GM19397 (cell line): ENCODE data around the gene CIAO1.
"Not testable (repeated sequence)": the region's sequence is repeated elsewhere in the genome, so short reads cannot be mapped to it uniquely, and the experiment has no call there.

Experiments
- ATAC-seq: cut with Tn5 transposase; IDR thresholded peaks from one replicate; pipeline ENCODE4 v1.9.1; 2021; ENCODE audit warnings: mild to moderate bottlenecking, moderate library complexity; ENCODE audit not compliant: unreplicated experiment

Gene CIAO1

DNA sequence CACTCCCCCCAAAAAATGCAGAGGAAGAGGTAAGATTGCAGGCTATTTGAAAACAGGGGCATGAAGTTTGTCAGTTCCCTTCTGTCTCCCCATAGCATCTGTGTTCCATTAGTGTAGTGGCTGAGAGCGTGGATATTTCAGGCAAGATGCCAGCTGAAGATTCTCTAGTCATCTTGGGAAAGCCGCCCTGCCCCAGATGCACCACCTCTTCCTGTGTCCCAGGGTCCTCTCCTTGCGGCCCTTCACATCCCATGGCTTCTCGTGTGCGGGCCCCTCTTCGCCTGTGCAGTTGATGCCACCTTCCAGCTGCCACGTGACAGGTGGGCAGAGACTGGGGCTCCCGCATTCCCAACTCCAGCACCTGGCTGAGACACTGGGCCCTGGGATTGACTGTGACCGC is 16.4 kb upstream of the CIAO1 start:
- ATAC-seq: no peak

DNA sequence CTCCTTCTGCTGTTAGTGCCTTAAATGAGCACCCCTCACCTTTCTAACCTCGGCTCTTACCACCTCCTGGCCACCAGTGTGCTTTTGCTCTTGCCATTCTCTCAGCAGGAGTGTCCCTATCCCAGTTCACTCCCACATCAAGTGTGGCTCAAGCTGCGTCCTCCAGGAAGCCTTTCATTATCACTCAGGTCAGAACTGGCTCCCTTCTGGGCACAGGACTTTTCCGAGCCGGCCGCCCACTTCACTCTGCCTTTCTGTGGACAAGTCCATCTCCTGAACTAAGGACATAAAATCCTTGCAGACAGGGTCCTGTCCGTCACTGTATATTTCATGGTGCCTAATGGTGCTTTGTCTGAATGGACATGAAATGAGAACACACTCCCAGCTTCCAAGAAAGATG is 15.8 kb upstream of the CIAO1 start:
- no peak for ATAC-seq

DNA sequence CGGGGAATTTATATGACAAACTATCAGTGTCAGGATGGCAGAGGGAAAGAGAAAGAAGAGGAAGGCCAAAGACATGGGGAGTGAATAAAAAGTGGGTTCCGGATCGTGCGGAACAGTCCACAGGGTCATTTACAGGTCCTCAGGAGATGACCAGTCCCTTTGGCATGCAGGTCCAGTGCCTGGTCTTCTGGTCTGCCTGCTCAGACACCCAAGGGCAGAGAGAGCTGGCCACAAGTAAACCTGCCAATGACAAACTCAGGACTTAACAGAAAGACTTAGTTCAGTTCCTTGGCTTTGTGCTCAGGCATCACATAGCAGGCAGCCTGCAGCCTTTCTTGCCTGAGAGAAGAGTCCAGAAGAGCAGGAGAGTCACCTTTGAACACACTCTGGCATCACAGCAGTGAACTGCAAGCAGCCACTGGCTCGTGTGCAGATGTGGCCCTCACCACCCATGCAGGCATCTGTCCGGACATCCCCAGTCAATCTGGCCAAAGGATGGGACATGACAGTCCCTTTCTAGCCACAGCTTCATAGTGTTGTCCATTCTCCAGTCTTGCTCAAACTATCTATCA is 14.2 kb upstream of the CIAO1 start:
- ATAC-seq: no peak

DNA sequence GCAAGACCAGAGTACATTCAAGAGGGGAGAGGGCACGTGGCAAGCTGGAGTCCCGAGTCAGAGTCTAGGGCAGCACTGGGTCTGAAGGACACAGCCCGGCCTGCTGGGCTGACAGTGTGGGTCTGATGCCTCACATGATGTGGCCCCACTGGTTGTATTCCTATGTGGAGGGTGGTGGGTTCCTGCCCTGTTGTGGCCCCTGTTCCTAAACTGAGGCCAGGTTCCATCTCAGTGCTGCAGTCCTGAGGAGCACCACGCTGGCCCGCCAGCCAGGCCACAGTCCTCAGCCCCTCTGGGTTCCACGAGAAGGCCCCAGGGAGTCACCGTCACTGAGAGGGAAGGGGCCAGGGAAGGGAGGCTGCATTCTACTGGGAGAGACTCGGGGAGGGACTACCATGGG is 13.5 kb upstream of the CIAO1 start:
- no peak for ATAC-seq

DNA sequence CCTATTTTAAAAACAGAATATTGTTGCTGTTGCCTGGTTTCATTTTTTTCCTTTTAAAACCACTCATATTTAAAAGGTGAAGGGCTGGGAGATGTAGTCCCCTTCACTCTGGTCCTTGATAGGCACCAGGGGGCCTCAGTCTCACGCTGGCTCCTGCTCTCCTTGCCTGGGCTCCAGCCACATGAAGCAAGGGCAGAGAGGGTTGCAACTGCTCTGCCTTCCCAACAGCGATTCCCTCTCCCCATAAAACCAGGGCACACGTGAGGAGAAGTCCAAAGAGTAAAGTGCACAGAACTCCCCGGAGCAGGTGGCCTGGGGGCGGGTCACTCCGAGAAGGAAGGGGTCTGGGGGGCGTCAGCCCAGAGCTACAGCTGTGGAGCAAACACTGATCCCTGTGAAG is 13.0 kb upstream of the CIAO1 start:
- no peak for ATAC-seq

DNA sequence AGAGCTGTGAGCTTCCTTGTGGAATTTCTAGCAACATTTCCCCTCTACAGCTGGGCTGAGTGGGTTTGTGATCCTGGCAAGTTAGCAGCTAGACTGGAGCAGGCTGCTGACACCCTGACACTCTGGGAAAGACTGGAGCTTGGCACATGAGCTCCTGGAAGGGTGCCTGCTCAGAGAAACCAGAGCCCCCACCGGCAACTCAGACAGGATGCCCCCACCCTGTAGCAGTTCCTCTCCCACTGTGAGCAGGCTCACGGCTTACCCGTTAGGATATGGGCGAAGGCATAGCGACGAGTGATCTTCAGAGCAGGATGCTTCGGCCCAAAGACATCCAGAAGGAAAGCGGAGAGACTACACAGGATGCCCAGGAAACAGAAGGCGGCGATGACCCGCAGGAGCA is 11.5 kb upstream of the CIAO1 start:
- ATAC-seq: no peak

DNA sequence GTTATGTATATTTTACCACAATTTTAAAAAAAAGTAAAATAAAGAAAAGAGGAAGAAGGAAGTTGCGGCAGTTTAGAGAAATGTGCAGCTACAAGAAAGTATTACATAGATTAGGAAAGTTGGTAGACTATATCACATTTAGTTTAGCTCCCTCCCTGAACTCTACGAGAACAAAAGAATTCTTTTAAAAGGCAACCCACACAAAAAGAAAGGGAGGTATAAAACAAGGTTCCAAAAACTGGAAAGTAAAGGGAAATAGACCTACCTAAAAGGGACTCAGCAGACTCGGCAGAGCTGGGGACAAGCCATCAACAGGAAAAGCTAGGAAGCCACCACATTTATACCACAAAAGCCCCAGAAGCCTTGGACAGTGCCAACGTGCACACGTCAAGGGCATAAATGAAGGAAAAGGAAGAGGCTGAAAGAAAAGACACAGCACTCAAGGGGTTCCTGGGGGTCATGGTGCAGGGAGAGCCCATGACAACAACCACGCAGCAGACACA is 9.4 kb upstream of the CIAO1 start:
- ATAC-seq: no peak

DNA sequence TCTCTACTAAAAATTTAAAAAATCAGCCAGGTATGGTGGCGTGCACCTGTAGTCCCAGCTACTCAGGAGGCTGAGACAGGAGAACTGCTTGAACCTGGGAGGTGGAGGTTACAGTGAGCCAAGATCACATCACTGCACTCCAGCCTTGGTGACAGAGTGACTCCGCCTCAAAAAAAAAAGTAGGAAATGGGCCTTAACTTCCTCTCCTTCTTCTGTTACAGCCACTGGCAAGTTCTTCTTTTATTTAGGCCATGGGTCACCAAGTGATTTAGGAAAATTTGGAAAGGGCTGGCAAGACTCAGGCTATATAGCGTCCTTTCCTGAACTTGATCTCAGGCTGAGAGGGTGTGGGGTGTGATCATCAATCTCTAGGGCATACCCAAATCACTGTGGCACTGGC is 8.3 kb upstream of the CIAO1 start:
- ATAC-seq: not testable (repeated sequence)

DNA sequence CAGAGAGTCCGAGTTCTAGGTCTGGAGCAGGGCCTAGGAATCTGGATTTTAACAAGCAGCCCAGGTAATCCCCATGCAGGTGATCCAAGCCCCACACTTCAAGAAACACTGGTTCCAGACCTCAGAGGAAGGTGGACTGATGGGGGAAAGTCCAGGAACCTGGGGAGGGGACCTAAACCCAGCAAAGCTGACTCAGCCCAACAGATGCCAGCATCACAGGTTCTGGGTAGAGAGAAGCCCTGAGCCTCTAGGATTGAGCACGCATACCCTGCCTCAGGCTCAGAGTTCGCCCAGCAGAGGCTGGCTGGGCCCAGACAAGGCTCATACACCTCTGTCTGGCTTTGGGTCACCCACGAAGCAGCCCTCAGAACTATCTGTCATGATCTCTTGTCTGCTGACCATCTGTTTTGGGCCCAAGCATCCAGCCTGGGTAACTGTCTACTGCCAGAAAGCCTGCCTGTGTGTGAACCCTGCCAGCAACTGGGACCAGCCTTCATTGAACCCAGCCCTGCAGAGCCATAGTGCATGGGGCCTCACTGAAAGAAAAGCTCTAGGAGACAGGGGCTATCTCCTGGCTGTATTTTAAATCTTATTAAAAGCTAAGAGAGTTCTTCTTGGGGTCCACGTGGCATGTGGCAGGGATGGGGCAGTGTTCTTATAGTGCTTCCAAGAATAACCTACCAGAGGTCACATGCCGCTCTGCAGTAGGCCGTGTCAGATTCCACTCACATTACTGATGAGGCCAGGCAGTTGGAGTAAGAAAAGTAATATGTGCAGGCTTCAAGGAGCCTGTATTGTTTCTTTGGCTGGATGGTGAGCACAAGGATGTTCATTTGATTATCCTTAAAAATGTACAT is 7.6 kb upstream of the CIAO1 start:
- ATAC-seq: no peak

DNA sequence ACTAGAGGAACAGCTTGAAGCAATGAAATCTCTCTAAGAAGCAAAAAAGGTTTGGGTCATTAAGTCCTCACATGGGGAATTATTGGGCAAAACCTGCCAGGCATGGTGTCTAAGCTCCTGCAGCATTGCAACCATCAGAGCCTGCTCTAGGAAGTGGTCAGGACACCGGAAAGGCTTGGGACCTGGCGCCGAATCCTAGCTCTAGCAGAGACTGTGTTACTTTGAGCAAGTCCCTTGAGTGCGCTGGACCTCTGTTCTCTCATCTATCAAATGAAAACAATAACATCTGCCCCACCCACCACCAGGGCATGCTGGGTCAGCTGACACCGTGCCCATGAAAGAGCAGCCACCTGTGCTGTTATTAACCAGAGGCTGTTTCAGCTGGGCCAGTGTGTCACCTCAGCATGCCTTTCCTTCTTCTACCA is 6.5 kb upstream of the CIAO1 start:
- ATAC-seq: no peak

DNA sequence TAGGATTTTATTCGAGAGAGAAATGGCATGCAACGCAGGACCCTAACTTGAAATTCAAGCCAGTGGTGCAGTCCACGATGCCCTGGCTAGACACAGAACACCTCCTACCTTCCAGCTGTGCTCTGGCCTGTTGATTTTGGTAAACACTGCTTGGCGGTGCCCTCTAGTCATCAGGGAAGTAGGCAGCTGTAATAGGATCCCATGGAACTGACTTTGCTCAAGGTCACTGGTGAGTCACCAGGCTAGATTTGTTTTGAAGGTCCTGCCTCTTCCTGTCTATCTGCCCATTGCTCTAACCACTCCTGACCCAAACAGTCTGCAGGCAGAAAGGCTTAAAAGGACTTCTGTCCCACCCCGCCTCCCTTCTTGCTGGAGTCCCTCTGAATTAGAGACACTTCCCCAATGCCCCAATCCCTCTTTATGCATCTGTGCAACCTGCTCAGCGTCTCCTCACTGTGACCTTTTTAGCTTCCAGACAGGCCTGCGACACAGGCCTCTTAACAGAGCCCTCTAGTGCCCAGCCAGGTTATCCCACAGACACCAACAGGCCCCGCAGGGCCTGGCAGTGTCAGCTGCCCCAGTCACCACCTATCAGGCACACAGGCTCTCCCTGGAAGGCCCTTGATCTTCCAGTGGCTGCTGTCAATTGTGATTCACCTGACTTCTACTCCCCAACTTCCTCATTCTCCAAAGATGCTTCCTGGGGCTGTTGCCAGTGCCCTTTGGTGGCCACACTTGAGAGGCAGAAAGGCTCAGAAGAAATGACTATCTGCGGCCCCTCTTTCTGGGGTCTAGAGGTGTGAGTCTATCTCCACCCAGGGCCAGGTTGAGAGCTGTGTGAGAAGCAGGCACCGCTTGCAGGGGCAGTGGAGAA is 5.4 kb upstream of the CIAO1 start:
- no peak for ATAC-seq

DNA sequence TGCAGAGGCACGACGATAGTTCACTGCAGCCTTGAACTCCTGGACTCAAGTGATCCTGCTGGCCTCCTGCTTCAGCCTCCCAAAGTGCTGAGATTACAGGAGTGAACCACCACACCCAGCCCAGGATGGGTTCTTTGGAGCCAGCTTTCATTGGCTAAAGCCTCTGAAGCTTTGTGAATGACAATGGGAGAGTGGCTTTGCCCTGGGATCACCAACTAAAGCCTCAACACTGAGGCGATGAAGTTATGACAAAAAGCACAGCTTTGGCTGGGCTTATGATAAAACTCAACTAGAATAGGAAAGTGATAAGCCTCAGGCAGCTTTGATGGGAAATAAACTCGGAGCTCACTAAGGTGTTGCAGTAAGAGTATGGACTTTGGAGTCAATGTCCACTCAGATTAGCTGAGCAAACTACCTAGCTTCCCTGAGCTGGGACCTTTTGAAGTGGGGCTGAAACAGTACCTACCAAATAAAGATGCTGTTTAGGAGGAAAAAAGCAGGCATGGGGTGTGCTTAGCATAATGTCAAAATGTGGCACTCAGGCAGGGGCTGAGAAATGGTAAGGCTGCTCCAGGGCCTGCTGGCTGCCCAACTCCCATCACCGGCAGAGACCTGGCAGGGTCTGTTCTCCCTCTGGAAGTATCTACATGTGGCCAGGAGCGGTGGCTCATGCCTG is 4.6 kb upstream of the CIAO1 start:
- ATAC-seq: no peak

DNA sequence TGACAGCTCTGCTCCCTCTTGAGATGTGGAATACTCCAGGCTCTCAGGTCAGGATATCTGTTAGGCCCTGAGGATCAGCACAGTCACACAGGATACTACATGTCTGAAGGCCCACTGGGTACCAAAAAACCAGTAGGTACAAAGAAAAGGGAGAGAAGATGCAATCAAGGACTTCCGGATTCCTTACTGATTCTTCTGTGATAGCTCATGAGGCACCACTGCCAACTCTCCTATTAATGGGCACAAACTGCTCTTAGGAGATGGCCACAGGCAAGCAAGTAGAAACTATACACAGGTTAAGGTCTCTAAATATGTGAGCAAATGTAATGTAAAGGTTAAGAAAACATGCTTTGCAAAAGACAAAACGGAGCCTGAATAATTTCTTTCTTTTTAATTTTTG is 3.7 kb upstream of the CIAO1 start:
- ATAC-seq: no peak

DNA sequence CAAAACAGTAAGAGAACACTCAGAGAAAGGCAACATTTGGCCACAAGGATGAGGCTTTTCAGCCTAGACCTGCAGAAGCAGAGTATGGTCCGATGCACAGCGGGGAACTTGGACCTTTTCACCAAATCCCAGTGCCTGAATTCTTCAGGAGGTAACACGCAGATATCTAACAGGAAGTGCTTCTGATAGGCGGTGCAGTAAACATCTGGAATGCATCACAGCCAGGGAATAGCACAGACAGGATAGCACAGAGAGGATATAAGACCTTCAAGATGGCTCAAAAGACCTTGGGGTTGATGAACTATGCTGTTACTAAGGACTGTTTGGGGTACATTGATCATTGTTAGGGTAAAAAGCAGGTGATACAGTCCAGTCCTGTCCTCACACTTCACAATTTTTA is 1.9 kb upstream of the CIAO1 start:
- no peak for ATAC-seq

DNA sequence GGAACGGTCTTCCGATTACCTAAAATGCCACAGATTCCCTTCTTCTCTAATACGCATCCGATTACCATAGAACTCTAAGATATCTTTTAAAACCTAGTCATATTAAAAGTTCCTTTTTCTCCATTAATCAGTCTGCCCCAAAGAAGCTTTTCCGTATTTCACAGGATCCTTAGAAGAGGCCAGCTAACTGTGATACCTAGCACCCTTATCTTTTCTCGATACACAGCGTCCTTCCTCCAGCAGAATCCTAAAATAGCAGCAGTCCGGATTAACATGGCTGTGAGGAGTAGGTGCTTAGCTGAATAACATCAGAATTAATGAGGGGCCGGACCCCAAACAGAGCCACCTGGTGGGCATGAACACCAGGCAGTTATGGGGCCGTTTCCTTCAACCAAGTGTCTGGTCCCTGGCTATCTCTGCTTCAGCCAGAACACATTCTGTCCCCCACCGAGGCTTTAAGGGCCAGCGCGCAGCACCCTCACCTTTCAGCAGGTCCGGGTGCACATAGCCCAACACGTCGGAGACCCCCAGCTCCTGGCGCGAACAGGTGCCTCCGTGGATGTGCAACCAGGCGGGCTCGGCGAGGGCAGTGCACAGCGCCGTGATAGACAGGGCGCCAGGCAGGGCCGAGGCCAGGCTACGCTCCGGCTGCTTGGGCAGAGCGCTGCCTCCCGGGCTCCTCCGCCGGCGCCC is 1.2 kb upstream of the CIAO1 start:
- ATAC-seq: no peak

DNA sequence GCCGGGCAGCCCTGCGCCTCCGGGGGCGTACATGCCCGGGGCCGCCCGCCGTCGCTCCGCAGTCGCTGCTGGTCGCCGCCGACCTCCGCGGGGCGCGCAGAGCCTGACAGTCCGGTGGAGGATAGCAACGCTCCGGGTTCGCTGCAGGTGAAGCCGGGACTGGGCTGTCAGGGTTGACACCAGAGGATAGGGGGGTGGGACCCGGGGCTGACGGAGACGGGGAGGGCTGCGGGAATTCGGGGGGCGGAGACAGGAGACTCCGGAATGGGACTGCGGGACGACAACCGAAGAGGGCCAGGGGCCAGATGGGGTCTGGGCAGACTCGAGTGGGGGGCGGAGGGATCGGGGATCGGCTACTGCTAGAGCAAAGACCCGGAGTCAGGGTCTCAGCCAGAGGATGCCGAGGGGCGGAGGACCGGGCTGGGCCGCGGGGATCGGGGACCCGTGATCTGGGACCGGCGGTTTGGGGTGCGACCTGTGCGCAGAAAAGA is 631 bp upstream of the CIAO1 start:
- ATAC-seq: no peak

DNA sequence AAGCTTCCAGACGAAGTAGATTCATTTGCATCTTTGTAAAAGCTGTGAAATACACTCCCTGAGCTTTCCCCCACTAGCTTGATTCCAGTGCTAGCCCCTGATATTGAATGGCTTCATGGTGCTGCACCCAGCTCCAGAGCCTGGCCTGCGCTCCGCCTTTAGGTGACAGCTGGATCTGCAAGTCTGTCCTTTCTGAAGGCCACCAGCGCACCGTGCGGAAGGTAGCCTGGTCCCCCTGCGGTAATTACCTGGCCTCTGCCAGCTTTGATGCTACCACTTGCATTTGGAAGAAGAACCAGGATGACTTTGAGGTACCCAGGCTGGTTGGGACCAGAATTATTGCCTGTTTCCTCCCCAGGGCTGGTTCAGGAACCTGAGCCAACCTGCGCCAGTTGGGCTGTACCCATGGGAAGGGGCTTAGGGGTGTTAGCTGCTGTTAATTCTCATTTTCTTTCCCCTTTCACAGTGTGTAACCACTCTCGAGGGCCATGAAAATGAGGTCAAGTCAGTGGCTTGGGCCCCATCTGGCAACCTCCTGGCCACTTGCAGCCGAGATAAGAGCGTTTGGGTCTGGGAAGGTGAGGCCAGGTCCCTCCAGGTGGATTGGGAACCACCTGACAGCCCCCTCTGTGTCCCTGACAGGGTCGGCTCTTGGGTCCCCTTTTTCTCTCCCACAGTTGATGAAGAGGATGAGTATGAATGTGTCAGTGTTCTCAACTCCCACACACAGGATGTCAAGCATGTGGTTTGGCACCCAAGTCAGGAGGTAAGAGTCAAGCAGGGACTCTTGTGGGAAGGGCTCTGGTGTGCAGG is 1.3 kb downstream of the CIAO1 start:
- no peak for ATAC-seq

DNA sequence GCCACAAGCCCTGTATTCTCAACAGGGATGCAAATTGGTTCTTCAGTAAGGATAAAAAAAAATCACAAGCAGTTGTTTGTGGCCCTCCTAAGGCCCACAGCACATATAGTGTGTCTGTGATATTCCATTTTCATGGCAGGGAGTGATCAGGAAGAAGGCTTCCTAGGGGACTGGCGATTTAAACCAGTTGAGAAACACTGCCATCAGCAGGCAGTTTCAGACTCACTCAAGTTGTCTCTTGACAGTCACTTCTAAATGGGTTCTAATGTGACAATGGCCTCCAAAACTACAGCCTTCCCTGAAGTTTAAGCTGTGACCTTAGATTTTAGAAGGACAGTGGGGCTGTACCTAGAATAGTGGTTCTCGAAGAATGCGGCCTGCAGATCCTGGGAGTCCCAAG is 6.0 kb downstream of the CIAO1 start:
- ATAC-seq: no peak

DNA sequence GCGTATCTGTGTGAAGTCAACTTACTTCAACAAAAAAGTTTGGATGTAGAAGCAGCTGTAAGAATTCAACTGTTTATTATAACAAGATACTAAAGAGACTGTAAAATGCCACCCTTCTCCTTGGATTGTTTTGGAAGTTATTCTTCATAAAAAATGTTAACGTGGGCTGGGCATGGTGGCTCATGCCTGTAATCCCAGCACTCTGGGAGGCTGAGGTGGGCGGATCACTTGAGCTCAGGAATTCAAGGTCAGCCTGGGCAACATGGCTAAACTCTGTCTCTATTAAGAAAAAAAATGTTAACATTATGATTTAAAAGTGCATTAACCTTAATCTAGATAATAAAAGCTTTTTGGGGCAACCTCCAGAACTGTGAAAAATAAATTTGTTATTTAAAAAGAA is 7.7 kb downstream of the CIAO1 start:
- no peak for ATAC-seq
